ENCODE data around the gene SLC22A23.

DNA sequence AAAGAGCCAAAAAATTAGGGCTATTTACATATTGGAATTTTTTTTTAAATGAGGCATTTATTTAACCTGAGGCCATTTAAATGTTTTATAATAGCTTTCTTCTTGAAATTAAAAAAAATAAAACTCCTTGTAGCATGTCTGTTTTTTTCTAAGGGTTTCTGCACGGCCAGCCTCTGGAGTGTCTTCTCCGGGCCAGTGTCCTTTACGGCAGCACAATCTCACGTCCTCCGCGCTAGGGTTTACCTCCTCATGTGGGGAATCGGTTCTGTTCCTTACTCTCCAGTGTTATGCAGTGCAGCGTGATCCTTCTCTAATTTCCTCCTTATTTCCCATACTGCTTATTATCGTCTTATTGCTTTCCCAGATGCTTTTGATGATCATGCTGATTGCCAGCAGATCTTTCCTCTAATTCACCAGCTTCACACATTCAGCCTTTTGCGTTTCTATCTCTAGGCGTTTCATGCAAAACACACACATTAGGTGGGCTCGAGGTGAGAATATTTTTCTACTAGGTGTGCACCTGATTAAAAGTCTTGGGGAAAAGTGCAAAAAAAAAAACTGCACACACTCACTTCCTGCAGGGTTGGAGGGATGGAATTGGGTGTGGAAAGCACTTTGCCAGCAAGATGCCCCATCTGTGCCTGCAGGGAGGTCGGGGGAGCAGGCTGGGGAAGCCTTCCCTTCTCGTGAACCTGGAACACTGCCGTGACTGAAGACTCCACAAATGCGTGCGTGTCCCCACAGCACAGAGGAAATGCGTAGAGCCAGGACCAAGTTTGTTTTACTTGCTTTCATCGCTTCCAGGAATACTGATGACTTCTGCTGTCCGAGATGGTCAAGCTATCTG lies 142.0 kb downstream of the SLC22A23 start:
- TF ChIP-seq, protein P1, sequence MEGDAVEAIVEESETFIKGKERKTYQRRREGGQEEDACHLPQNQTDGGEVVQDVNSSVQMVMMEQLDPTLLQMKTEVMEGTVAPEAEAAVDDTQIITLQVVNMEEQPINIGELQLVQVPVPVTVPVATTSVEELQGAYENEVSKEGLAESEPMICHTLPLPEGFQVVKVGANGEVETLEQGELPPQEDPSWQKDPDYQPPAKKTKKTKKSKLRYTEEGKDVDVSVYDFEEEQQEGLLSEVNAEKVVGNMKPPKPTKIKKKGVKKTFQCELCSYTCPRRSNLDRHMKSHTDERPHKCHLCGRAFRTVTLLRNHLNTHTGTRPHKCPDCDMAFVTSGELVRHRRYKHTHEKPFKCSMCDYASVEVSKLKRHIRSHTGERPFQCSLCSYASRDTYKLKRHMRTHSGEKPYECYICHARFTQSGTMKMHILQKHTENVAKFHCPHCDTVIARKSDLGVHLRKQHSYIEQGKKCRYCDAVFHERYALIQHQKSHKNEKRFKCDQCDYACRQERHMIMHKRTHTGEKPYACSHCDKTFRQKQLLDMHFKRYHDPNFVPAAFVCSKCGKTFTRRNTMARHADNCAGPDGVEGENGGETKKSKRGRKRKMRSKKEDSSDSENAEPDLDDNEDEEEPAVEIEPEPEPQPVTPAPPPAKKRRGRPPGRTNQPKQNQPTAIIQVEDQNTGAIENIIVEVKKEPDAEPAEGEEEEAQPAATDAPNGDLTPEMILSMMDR (IDR thresholded peaks at IDR 0.05), result no peak
- TF ChIP-seq POLR2A (IDR thresholded peaks at IDR 0.05), result no peak

Measured in sigmoid colon (tissue), 3 donors.